GM19035 (cell line): Measurements from ENCODE around the gene TPP1.
A peak's percentile ranks its signal among the peaks of the same experiment; 100 is the strongest.

Experiments used
- ATAC-seq: cut with Tn5 transposase; IDR thresholded peaks from one replicate; pipeline ENCODE4 v1.9.1; 2021; ENCODE audit not compliant: unreplicated experiment

TPP1 gene

DNA sequence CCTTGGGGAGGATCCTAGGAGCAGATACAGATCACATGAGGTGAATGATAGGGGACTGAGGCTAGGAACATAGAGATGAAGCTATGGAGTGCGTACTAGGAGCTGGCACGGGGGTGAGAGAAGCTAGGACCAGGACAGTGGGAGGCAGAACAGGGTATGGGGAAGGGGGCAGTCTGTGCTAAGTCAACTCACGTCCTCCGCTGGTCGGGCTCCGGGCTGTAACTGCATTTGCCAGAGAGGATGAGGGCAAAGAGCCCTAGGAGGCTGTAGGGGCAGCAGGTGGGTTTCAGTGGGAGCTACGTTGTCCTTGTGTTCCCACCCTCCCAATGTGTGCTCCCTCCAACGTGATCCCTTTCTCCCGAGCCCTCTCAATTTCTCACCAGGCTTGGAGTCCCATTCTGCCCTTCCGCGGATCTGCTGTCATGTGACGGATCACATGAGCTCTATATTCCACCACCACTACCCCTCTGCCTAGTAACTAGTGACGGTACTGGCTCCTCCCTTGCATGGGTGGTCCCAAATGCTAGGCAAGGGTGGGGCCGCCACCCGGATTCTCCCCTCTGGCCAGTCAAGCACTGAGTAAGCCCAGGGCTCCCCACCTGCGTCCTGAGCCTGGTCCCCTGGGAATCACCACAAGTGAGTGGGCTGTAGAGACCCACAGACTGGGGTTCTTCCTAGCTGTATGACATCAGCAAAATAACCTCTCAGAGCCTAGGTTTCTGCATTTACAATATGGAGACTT is at the start of gene TPP1:
Gene TPP1, minus strand, starts transcription at position 419 of the 742 bp plus-strand sequence. Its CDS starts 22 bp downstream, at position 397.
- ATAC-seq = peak; percentile 99

DNA sequence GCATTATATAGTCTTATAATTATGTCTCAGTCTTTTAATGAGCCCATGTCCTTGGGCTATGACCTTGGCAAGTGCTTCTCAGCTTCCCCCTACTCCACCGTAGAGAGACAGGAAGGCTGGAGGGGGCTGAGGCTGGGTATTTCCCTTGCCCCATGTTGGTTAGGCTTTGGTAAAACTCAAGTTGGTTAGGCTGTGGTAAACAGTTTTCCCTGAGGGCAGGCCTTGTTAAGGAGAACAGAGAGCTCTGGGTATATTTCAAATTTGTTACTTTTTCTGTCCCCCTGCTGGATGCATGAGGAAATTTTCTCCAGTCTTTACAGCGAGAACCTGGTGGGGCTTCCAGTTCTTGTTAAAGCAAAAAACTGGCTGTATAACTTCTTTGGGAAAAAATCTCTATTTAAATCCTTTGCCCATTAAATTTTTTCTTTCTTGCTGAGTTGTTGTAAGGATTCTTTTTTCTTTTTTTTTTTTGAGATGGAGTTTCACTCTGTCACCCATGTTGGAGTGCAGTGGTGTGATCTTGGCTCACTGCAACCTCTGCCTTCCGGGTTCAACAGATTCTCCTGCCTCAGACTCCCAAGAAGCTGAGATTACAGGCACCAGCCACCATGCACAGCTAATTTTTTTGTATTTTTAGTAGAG is 48.6 kb upstream of the TPP1 start:
- peak; percentile 87 for ATAC-seq

DNA sequence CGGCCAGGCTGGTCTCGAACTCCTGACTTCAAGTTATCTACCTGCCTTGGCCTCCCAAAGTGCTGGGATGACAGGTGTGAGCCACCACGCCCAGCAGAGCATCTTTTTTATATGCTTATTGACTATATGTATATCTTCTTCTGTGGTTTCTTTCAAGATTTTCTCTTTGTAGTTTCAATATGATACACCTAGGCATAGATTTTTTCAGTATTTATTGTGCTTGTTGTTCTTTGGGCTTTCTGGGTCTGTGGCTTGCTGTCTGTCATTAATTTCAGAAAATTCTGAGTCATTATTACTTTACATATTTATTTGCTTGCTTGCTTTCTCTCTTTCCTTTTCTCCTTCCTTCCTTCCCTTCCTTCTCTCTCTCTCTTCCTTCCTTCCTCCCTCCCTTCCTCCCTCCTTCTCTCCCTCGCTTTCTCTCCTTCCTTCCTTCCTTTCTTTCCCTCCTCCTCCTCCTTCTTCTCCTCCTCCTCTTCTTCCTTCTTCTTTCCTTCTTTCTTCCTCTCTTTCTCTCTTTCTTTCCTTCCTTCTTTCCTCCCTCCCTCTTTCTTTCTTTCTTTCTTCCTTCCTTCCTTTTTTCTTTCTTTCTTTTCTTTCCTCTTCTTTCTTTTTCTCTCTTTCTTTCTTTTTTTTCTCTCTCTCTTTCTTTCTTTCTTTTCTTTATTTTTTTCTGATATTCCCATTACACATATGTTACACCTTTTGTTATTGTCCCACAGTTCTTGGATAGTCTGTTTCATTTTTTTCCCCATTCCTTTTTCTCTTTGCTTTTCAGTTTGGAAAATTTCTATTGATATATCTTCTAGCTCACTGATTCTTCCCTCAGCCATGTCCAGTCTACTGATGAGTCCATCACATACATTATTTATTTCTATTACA is 47.3 kb upstream of the TPP1 start:
- no peak for ATAC-seq

DNA sequence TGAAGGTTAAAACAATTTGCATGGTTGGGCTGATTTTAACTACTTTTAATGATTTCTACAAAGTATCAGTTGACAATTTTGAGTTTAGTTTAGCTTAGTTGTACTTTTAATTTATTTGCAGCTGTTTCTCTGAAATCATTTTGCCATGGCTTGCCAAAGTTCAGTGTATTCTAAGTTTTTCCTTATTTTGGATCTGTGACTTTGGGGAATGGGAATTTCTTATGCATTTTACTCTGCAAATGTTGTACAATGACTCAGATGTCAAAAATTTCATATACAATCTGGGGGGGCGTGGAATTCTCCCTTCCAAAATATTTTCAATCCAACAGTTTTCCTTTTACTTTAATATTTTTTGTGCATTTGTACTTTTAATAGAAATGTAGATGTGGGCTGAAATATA is 45.3 kb upstream of the TPP1 start:
- ATAC-seq = no peak

DNA sequence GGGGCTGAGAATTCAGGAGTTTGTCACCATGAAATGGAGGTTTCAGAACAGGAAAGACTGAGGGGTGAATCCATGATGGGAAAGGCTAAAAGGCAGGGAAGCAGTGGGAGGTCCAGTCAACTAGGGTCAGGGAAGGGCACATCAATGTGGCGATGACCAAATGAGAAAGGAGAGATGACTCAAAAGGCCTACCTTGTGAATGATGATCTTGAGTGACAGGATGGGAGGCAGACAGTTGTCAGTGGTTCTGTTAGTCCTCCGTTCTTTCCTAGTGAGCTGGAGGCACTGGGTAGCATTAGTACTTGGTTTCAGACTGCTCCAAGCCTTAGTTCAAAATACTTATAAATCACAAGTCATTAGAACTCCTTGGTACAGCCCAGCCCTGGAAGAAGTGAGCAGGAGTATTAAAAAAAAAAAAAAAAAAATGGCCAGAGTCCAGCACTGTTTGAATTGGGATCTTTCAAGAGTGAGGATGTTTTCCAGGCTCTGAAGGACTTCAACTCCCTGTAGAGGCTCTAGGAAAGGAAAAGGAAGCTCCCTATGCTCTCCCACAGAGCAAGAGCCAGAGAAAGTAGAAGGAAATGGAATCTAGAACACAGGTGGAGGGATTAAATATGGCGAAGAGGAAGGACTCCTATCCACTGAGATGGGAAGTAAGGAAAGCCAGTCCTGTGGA is 44.7 kb upstream of the TPP1 start:
- ATAC-seq = no peak

DNA sequence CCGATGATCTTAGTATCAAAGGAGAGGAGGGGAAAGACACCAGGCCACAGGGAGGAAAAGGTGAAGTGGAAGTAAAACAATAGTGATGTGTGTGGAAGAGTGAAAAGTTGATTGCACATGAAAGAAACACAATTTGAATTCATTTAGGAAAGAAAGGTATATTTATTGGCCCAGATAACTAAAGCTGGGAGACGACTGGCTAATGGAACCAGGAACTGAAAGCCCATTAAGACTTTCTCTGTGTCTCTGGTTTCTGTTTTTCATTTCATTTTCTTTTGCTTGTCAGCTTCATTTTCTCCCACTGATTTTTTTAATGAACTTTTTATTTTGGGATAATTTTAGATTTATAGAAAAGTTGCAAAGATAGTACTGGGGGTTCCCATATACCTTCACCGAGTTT is 41.5 kb upstream of the TPP1 start:
- no peak for ATAC-seq

DNA sequence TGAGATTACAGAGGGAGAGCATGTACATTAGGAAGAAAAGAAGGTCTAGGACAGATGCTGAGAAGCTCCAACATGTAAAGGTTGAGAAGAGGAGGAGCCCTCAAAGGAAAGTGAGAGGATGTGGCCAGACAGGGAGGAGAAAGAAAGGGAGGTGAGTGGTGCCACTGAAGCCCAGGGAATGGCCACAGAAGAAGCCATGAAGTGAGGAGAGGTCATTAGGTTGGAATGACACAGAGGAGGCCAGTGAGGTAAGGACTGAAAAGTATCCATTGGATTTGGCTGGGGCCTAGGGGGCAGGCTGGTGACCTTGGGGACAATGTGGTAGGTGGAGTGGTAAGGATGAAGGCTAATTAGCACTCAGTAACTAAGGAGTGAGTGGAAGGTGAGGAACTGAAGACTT is 39.4 kb upstream of the TPP1 start:
- no peak for ATAC-seq

DNA sequence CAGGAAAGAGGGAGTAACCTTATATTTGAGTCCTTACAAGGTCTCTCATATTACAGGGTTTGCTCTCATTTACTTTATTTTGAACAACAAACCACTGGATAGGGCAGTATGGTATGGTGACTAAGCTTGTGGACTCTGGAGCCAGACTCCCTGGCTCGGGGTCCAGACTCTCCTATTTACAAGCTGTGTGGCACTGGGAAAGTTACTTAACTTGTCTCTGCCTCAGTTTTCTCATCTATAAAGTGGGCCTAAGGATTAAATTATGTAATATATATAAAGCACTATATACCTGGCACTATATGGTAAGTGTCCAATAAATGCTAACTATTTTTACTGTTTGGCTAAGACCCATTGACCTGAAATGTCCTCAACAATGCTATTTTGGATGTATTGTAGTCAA is 38.1 kb upstream of the TPP1 start:
- ATAC-seq = no peak

DNA sequence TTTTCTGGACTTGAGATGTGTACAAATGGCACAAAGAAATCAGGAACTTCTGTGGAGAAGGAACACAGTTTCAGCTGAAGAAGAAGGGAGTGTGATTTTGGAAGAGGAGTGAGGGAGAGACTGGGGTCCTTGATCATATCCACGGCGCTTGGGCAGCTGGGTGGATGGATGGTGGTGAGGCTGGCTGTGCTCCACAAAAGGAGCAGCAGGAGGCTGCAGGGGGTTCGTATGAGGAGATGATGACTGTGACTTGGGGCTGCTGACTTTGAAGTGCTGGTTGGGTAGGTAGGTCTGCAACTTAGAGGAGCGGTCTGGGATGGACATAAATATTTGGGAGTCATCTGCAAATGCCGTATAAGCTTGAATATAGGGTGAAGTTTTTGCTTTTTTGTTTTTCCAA is 37.7 kb upstream of the TPP1 start:
- ATAC-seq = no peak

DNA sequence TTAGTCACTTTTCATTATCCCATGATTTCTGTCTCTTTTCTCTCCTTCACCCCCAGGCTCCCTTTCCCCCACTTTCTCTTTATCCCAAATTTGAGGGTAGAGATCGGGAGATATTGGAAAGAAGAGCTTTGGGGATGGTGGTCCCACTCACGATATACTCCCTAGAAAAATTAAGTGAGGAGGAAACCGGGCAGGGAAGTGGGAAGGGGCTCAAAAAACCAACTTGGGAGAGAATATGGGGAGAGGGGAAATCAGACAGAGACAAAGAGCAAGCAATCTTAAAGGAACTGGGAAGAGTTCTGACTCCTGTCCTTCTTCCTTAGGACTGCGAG is 37.3 kb upstream of the TPP1 start:
- ATAC-seq = no peak

DNA sequence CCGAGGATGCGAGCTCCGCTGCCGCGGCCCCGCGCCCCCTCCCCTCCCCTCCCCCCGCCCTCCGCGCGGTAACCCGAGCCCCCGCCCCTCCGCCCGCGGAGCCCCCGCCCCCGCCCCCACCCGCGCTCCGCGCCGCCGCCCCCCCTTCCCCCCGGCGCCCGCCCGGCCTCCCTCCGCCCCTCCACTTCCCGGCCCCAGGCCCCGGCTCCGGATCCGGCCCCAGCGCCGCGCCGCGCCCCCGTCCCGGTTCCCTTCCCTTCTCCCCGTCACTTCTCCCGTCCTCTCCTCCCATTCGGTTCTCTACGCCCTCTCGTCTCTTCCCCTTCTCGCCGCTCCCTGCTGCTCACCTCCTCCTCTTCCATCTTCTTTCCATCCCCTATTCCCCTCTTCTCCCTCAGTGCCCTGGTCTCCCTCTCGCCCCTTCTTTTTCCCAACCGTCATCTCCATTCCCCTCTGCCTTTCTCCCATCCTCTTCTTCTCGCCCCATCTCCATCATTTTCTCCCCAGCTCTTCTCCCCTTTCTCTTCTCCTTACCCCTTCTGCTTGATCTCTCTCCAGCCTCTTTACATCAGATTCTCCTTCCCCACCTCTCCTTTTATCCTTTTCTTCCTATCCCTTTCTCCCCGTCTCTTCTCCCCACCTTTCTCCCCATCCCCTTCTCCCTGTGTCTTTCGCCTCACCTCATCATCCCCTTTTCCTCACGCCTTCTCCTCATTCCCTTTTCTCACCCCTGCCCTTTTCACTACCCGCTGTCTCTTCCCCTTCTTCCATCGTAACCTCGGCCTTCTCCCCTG is 36.8 kb upstream of the TPP1 start, which contains the start of gene DCHS1:
Gene DCHS1, minus strand, starts transcription at position 20 of the 794 bp plus-strand sequence. CDS start 14,196 bp downstream, outside the sequence.
- no peak for ATAC-seq

DNA sequence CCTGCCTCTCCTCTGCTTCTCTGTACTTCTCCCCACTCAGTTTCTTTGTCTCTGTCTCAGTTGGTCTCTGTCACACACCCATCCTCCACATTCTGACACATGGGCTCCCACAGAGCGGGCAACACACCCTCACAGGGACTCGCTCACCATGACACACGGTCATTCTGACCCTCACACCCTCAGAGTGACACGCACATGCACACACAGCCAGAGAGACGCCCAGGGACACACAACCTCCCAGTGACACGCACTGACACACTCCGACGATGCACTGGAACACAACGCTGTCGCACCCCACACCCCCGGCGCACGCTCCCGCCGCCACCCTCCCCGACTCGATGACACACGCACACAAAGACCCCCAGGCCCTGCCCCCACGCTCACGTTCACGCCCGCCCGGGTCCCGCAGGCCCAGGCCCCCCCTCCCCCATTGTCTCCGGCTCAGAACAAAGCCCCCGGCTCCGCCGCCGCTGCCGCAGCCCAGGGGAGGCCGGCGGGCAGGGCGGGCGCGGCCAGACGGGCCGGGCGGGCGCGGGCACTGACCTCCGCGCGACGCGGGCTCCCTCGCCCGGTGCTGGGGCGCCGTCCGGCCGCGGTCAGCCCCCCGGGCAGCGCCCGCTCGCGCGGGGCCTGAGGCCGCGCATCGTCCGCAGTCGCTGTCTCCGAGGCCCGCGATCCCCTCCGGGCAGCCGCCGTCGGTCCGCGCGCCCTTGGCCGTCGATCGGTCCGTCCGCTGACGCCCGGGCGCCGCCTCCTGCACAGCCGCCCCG is 36.0 kb upstream of the TPP1 start:
- ATAC-seq = no peak

DNA sequence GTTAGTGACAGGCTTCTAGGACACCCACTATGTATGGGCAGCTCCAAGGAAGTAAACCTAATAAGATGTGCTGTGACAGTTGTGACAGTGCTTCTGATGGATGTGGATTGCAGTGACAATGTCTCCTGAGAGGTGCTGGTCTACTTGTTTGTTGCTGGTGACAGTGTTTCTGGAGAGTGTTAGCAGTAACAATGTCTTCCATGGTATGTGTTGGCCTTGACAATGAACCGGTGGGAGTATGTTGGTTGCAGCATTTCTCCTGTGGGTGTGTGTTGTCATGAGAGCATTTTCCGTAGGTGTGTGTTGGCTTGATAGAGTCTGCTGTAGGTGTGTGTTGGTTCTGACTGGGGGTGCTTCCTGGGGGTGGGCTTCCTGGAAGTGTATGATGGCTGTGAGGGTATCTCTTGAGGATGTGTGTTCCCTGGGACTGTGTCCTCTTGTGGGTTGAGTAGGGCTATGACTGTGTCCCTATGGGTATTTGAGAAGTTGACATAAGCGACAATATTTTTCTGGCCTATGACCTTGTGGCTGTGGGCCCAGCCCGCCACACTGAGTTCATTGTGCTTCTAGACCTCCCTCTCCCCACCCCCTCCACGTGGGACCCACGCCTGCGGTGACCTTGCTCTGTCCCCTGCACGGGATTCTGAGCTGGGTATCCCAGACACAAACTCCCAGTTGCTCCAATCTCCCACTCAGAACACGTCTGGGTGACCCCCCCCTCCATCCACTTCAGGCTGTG is 35.2 kb upstream of the TPP1 start:
- ATAC-seq = no peak

DNA sequence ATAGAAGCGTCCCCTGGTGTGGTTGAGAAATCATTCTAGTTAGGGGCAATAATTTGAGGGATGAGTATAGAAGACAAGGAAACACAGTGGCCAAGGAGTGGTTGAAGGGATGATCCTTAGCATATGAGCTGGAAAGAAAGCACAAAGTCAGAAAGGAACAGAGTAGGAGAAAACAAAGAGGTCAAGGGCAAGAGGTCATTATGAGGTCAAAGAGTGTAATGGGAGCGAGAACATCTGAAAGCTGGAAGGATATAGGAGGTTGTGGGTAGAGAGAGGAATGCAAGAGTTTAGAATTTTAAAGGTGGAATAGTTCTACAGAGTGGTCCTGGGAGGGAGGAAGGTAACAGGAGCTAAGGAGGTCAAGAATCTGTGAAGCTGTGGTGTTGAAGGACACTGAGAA is 34.4 kb upstream of the TPP1 start:
- ATAC-seq = no peak

DNA sequence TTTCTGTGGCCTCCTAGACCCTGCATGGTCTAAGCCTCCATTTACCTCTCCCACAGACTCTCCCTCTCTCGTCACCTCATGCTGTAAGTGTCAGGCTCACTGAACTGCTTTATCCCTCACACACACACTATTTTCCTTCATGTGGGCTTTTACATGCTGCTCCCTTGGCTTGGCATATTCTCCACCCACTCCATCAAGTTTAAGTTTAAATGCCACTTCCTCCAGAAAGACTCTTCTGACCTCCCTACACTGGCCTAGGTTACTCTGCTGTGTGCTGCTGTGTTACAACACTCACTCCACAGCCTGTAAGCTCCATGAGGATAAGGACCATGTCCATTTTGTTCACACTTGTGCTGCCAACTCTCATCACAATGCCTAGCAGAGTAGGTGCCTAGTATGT is 33.9 kb upstream of the TPP1 start:
- no peak for ATAC-seq

DNA sequence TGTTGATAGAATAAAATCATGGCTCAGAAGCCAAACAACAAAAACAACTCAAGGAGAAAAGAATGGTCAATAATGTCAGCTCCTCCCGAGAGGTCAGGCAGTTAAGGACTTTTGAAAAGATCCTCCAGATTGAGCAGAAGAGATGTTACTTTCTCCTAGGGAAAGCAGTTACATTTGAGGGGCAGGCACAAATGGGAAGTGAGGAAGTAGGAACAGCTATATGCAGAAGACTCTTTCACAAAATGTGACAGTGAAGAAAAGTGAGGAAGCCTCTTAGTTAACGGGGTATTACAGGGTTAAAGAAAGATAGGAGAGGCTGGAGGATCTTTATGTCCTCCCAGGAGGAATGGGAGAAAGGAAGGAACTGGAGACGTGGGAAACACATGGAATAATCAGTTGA is 33.0 kb upstream of the TPP1 start:
- no peak for ATAC-seq

DNA sequence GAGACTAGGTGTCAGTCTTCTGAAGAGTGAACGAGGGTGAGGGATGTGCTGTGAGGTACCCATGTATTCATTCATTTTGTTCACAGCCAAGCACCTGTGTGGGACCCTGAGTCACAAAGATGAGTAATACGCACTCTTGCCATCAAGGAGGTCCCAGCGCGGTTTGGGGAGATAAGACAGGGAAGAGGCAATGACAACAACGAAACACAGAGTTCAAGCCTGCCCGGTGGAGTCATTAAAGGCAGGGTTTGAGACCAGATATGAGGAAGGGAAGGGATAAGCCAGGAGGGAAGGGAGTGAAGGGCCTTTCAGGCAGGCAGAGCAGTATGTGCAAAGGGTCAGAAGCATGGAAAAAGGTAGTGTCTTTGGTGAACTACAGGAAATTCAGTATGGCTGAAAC is 31.8 kb upstream of the TPP1 start:
- no peak for ATAC-seq

DNA sequence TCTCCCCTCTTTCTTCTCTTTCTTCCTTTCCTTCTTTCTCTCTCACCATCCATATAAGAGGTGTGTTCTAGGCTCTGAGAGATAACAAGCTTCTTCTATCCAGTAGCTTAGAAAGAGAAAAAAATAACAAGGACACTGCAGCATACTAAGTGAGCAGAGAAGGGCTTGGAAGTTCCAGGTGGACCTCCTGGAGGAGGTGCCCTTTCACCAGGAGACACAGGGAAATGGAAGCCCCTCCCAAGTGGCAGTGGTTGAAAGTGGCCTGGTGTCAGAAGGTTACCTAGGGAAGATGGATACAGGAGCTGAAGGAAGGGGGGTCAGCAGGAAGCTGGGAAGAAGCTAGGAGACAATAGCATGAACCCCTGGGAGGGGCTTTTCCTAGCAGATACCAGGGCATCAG is 30.9 kb upstream of the TPP1 start:
- ATAC-seq = no peak

DNA sequence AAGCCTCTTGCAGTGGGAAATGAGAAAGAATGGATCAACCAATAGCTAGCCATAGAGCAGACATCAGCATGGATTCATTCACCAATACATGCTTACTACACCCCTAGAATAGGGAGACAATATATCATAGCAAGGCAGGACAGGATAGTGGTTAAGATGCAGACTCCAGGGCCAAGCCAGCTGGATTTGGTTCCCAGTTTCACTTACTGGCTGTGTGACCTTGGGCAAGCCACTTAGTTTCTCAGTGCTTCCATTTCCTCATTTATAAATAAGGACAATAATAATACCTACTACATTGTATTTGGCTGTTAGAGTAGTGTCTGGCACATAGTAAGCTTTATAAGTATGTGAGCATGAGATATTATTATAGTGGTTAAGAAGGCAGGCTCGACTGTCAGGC is 29.3 kb upstream of the TPP1 start:
- no peak for ATAC-seq
